Mucosa of descending colon (tissue), 3 donors: ENCODE measurements around the gene UGT1A6. TPM values are rescaled to one million over a fixed set of nuclear protein-coding genes. Genes with fewer than 3 reads are reported as not detected.

Experiments
- ATAC-seq: fragments of 200-7000 bp; cut with Tn5 transposase; one replicate; pipeline ENCODE4 v1.9.1; 2020; ENCODE audit warnings: mild to moderate bottlenecking, moderate library complexity
- DNase-seq, 3 donors: peaks; one replicate each; pipeline ENCODE4 v3.0.0-alpha.2; 2020
- H3K36me3 ChIP-seq: fragments of 200-600 bp; one replicate; pipeline ENCODE4 v1.8.0; 2021; ENCODE audit warnings: low read depth, mild to moderate bottlenecking
- H3K4me1 ChIP-seq: fragments of 200-600 bp; one replicate; pipeline ENCODE4 v1.8.0; 2021; ENCODE audit warnings: low read depth, mild to moderate bottlenecking
- H3K4me3 ChIP-seq: fragments of 200-600 bp; one replicate; pipeline ENCODE4 v1.8.0; 2021; ENCODE audit warnings: mild to moderate bottlenecking
- H3K9me3 ChIP-seq: fragments of 200-600 bp; one replicate; pipeline ENCODE4 v1.8.0; 2021; ENCODE audit warnings: mild to moderate bottlenecking
- CTCF ChIP-seq: fragments of 200-600 bp; IDR thresholded peaks from one replicate; pipeline ENCODE4 v1.8.0; 2022; ENCODE audit warnings: antibody characterized with exemption, mild to moderate bottlenecking
- intact Hi-C, 2 donors: fragments of 100-400 bp; cut with DNase I in 1 of 2; cut with micrococcal nuclease in 1 of 2; formaldehyde crosslinking; loops; one replicate each; pipeline versions ENCODE4 v1.11.0 to v1.11.1; 2022; cut with DNase I, micrococcal nuclease
- total RNA-seq, 3 donors: library from RNA; stranded (reverse); fragmentation: NEBNext Ultra II Directional in 2 of 3; extraction: Animal tissue kit (Norgen Biotek cat#: 25700) in 2 of 3; gene quantifications; one replicate each; pipeline versions ENCODE4 v1.2.1 to v1.2.4, GENCODE V29; 2021 to 2023
- donor health status: DM: no; HTN: no; CAD: no; lungs with moderate emphysema.
- donor health status: DM: no; HTN: no; CAD: no.
- donor health status: DM: no; HTN: yes; CAD: no.

The UGT1A6 gene
- total RNA-seq, 3 donors from 2014 or later = 8.5 to 19.3 (median 8.7) TPM

GRCh38 chr2:233671290-233672161 is 21.2 kb upstream of the UGT1A6 start, which contains the start of gene UGT1A9:
UGT1A9 (plus strand) TSS chr2:233671898; CDS start chr2:233671935, 37 bp downstream.
- H3K4me1 ChIP-seq = no peaks in the 10 kb centered on the region
- intact Hi-C loops = no loop called here
- no peak for DNase-seq
- H3K36me3 ChIP-seq = no peaks in the 10 kb centered on the region
- no peak for ATAC-seq
- H3K4me3 ChIP-seq = no peak within 1 kb of the TSS
- no peaks in the 10 kb centered on the region for H3K9me3 ChIP-seq
- TF ChIP-seq CTCF = no peak

GRCh38 chr2:233672886-233673285 is 19.8 kb upstream of the UGT1A6 start:
- no peaks in the 10 kb centered on the region for H3K36me3 ChIP-seq
- no peaks in the 10 kb centered on the region for H3K9me3 ChIP-seq
- DNase-seq (no peak), ATAC-seq (no peak)
- no peaks in the 10 kb centered on the region for H3K4me1 ChIP-seq
- no peak overlapping the region for H3K4me3 ChIP-seq
- intact Hi-C loops = no loop called here
- TF ChIP-seq CTCF = no peak

DNA sequence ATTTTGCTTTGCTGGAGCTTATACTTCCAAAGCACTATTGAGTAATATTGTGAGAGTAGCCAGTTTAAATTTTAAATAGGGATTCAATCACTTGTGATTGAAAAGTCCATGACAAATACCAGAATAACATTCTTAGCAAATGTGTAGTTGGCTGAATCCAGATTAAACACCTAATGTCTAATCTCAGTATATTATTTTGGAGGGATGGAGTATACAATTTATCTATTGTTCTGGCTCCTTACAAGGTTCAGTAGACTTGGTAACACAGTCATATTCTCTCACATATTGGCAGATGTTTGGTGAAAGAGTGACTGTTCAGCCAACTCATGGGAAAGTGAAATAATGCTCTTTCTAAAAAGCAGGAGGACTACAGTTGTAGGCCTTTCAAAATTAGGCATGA is 18.8 kb upstream of the UGT1A6 start:
- Histone ChIP-seq H3K4me3 (no peak overlapping the region), H3K9me3 (no peaks in the 10 kb centered on the region), H3K36me3 (no peaks in the 10 kb centered on the region), H3K4me1 (no peaks in the 10 kb centered on the region)
- intact Hi-C loops = no loop called here
- TF ChIP-seq CTCF = no peak
- DNase-seq (no peak), ATAC-seq (no peak)

GRCh38 chr2:233674314-233674713 is 18.4 kb upstream of the UGT1A6 start:
- no peak for DNase-seq
- no peaks in the 10 kb centered on the region for H3K9me3 ChIP-seq
- no peaks in the 10 kb centered on the region for H3K36me3 ChIP-seq
- intact Hi-C loops = no loop called here
- ATAC-seq = no peak
- H3K4me3 ChIP-seq = no peak overlapping the region
- H3K4me1 ChIP-seq = no peaks in the 10 kb centered on the region
- no peak for TF ChIP-seq CTCF

- intact Hi-C loops = no loop called here
- ATAC-seq = no peak
Measured at GRCh38 chr2:233674995-233675394, 17.7 kb upstream of the UGT1A6 start.

More at GRCh38 chr2:233674995-233675394, 17.7 kb upstream of the UGT1A6 start:
- no peak for DNase-seq
- no peak for TF ChIP-seq CTCF
- Histone ChIP-seq H3K9me3 (no peaks in the 10 kb centered on the region), H3K4me1 (no peaks in the 10 kb centered on the region), H3K4me3 (no peak overlapping the region), H3K36me3 (no peaks in the 10 kb centered on the region)
